Measurements from ENCODE around the gene DHRSX. TPM values are rescaled to one million over a fixed set of nuclear protein-coding genes. Genes with fewer than 3 reads are reported as not detected.
"Not testable (repeated sequence)": the region's sequence is repeated elsewhere in the genome, so short reads cannot be mapped to it uniquely, and the experiment has no call there.

Gene DHRSX
- total RNA-seq (2014; rRNA removed; shearing (Covaris generic)): 17.8 and 19.5 TPM in 2 replicates
- polyA plus RNA-seq (2015; cell fraction: cytosol; rRNA removed): 16.3 and 21.5 TPM in 2 replicates
- polyA plus RNA-seq (2015; cell fraction: nucleus; rRNA removed): 1.0 and 16.1 TPM in 2 replicates

- no peak for DNase-seq (ENCODE audit: low read depth, low spot score)
- in situ Hi-C loops (cut with HindIII; ENCODE audit: low pct_unique_long_range_greater_than_20kb, low sequenced_read_pairs): no loop called here
These were observed at the start of gene DHRSX, which contains the start of gene ZBED1 for GRCh38 chrX:2500803-2501558. TSS of gene DHRSX (minus strand) at chrX:2500976. CDS start at chrX:2500925, 51 bp downstream. TSS of gene ZBED1 (minus strand) at chrX:2500976. CDS start at chrX:2490719, 10,257 bp downstream.

GRCh38 chrX:2549876-2550275 lies 49.1 kb upstream of the DHRSX start:
- in situ Hi-C loops (cut with HindIII; ENCODE audit: low pct_unique_long_range_greater_than_20kb, low sequenced_read_pairs): no loop called here
- DNase-seq (ENCODE audit: low read depth, low spot score): peak; percentile 8

GRCh38 chrX:2548711-2549423 lies 48.1 kb upstream of the DHRSX start:
- in situ Hi-C loops (cut with HindIII; ENCODE audit: low pct_unique_long_range_greater_than_20kb, low sequenced_read_pairs): no loop called here
- no peak for DNase-seq (ENCODE audit: low read depth, low spot score)

GRCh38 chrX:2547736-2548135 lies 47.0 kb upstream of the DHRSX start:
- no peak for DNase-seq (ENCODE audit: low read depth, low spot score)

GRCh38 chrX:2546496-2546895 lies 45.7 kb upstream of the DHRSX start:
- no peak for DNase-seq (ENCODE audit: low read depth, low spot score)
- in situ Hi-C loops (cut with HindIII; ENCODE audit: low pct_unique_long_range_greater_than_20kb, low sequenced_read_pairs): no loop called here

More at GRCh38 chrX:2547736-2548135, 47.0 kb upstream of the DHRSX start:
- in situ Hi-C loops (cut with HindIII; ENCODE audit: low pct_unique_long_range_greater_than_20kb, low sequenced_read_pairs): no loop called here

GRCh38 chrX:2545144-2545543 lies 44.4 kb upstream of the DHRSX start:
- DNase-seq (ENCODE audit: low read depth, low spot score): no peak
- in situ Hi-C loops (cut with HindIII; ENCODE audit: low pct_unique_long_range_greater_than_20kb, low sequenced_read_pairs): no loop called here

- no peak for DNase-seq (ENCODE audit: low read depth, low spot score)
- in situ Hi-C loops (cut with HindIII; ENCODE audit: low pct_unique_long_range_greater_than_20kb, low sequenced_read_pairs): no loop called here
These were observed 42.2 kb upstream of the DHRSX start for GRCh38 chrX:2542826-2543521.

- in situ Hi-C loops (cut with HindIII; ENCODE audit: low pct_unique_long_range_greater_than_20kb, low sequenced_read_pairs): no loop called here
- no peak for DNase-seq (ENCODE audit: low read depth, low spot score)
These were observed 40.8 kb upstream of the DHRSX start for GRCh38 chrX:2541603-2542002.

- in situ Hi-C loops (cut with HindIII; ENCODE audit: low pct_unique_long_range_greater_than_20kb, low sequenced_read_pairs): no loop called here
These were observed 39.7 kb upstream of the DHRSX start for GRCh38 chrX:2540426-2540947.

GRCh38 chrX:2539586-2539985 lies 38.8 kb upstream of the DHRSX start:
- in situ Hi-C loops (cut with HindIII; ENCODE audit: low pct_unique_long_range_greater_than_20kb, low sequenced_read_pairs): no loop called here

More at GRCh38 chrX:2540426-2540947, 39.7 kb upstream of the DHRSX start:
- DNase-seq (ENCODE audit: low read depth, low spot score): no peak

GRCh38 chrX:2538031-2538757 lies 37.4 kb upstream of the DHRSX start:
- no peak for DNase-seq (ENCODE audit: low read depth, low spot score)
- in situ Hi-C loops (cut with HindIII; ENCODE audit: low pct_unique_long_range_greater_than_20kb, low sequenced_read_pairs): no loop called here

More at GRCh38 chrX:2539586-2539985, 38.8 kb upstream of the DHRSX start:
- no peak for DNase-seq (ENCODE audit: low read depth, low spot score)

- in situ Hi-C loops (cut with HindIII; ENCODE audit: low pct_unique_long_range_greater_than_20kb, low sequenced_read_pairs): no loop called here
- DNase-seq (ENCODE audit: low read depth, low spot score): no peak
These were observed 36.2 kb upstream of the DHRSX start for GRCh38 chrX:2536974-2537373.

GRCh38 chrX:2536141-2536540 lies 35.4 kb upstream of the DHRSX start:
- in situ Hi-C loops (cut with HindIII; ENCODE audit: low pct_unique_long_range_greater_than_20kb, low sequenced_read_pairs): no loop called here

GRCh38 chrX:2534261-2535021 lies 33.7 kb upstream of the DHRSX start:
- DNase-seq (ENCODE audit: low read depth, low spot score); in situ Hi-C loops (cut with HindIII; ENCODE audit: low pct_unique_long_range_greater_than_20kb, low sequenced_read_pairs): not testable (repeated sequence)

More at GRCh38 chrX:2536141-2536540, 35.4 kb upstream of the DHRSX start:
- DNase-seq (ENCODE audit: low read depth, low spot score): no peak

- no peak for DNase-seq (ENCODE audit: low read depth, low spot score)
- in situ Hi-C loops (cut with HindIII; ENCODE audit: low pct_unique_long_range_greater_than_20kb, low sequenced_read_pairs): no loop called here
These were observed 32.6 kb upstream of the DHRSX start for GRCh38 chrX:2533424-2533823.

- no peak for DNase-seq (ENCODE audit: low read depth, low spot score)
- in situ Hi-C loops (cut with HindIII; ENCODE audit: low pct_unique_long_range_greater_than_20kb, low sequenced_read_pairs): no loop called here
These were observed 25.6 kb upstream of the DHRSX start for GRCh38 chrX:2526390-2526789.

All from SK-MEL-5 (cell line).